IPS DF 19.7 (cell line): ENCODE measurements around the gene PPP1R9A.

Experiments
- DNase-seq: peaks from one replicate; pipeline ENCODE4 v3.0.0-alpha.2; 2013; ENCODE audit warnings: low read depth, low spot score

Gene PPP1R9A

DNA sequence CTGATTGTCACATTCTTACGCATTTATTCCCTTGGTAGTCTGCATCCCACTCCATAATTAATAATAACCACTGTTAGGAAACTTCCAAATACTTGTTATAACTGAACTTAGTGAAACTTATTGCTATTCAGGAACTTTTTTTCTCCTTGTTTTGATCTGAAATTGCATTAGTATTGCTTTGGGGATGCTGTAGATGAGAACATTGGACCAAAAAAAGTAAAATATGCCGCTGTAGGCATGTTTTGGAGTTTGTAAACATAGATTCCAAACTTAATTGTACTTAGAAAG is 1.7 kb downstream of the PPP1R9A start:
- no peak for DNase-seq

DNA sequence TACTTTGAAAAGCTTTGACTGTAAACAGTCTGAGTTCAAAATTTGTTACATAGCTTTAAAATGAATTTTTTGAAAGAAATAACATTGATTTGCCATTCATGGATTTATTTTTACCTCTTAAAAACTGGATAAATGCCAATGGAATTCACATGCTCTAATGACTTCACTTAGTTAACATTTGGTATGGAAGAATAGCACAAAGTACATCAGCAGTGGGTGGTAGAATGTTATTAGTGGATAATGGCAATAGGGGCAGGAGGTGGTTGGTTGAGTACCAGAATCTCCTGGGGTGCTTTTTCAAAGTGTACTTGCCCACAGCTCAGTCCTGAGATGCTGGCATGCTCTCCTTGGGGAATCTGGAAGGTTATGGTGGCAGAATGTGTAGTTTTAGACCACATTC is 4.7 kb downstream of the PPP1R9A start:
- DNase-seq = no peak

DNA sequence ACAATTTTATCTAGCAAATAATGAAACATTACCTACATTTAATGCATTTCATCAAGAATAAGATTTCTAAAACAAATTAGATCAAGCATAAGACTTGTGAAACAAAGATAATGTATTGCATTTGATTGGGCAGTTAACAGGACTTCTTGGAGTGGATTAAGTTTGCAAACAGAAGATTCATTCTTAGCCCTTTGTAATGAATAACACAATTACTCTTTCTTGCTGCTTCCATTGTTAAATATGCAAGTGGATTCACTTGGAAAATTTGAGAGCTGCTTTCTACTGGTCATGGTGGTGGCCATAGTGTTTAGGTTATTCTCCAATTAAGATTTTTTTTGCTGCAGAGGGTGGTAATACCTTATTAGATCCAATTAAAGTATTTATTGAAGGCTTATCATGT is 6.0 kb downstream of the PPP1R9A start:
- no peak for DNase-seq

GRCh38 chr7:94921911-94922310 is 14.5 kb downstream of the PPP1R9A start:
- no peak for DNase-seq

- no peak for DNase-seq
These were observed 15.1 kb downstream of the PPP1R9A start for GRCh38 chr7:94922457-94922856.

DNA sequence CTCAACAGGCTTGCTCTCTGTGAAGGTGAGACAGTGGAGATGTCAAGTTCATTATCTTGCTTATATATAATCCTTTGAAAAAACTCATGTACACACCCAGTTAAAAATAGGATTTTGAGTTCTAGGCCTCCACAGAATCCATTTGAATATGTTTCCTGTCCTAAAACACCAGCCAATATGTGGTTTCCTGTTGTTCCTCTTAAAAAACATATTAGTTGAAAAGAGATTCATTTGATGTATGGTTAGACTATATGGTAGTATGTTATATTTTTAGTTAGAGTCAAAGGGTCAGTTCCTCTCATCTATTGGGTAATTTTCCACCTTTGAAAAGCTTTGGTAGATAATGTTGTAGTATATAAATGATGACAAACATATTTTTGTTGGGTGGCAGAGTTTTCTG is 16.0 kb downstream of the PPP1R9A start:
- no peak for DNase-seq

DNA sequence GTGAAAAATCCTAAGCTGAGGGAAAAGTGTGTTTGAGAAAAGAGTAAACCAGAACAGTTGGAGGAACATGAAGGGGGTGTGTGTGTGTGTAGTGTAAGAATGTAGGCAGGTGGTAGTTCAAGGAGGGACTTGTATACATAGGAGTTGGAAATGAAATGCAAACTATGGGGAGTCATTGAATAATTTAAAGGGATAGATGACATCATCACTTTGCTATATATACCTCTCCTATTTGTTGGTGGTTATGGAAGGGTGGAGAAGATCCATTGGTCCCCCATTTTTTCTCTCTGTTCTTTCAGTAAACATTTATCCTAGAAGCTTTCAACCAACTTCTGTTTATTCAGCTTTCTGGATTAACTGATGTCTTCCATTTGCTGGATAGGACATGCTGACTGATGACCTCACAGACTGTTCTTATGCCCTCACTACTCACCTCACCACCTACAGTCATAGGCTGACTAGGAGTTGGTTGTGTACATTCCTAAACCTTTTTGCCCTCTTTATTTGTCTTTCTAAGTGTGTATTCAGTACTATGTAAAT is 20.8 kb downstream of the PPP1R9A start:
- DNase-seq = no peak

GRCh38 chr7:94933256-94933990 is 26.0 kb downstream of the PPP1R9A start:
- DNase-seq = no peak

- no peak for DNase-seq
These were observed 32.0 kb downstream of the PPP1R9A start for GRCh38 chr7:94939395-94939794.

- no peak for DNase-seq
These were observed 32.8 kb downstream of the PPP1R9A start for GRCh38 chr7:94940241-94940640.

GRCh38 chr7:94941844-94942632 is 34.6 kb downstream of the PPP1R9A start:
- no peak for DNase-seq

DNA sequence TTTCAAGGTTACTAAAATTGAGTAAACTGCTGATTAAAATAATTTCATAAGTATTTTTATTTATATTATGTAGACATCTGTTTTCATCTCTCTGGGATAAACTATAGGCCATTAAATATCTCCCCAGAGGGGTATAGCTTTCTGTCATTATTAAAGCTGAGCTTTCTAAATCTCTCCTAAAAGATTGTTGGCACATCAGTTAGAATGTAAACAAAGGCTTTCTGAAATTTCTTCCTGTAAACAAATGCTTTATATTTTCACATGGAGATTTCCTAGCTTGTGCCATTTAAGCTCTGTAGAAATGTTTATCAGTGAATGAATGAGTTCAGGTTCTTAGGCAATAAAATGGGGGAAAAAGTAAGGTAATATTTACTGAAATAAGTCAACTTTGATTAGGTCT is 35.7 kb downstream of the PPP1R9A start:
- no peak for DNase-seq

GRCh38 chr7:94949532-94949931 is 42.1 kb downstream of the PPP1R9A start:
- no peak for DNase-seq

- DNase-seq = no peak
These were observed 48.4 kb downstream of the PPP1R9A start for GRCh38 chr7:94955807-94956206.

- DNase-seq = no peak
These were observed 49.7 kb downstream of the PPP1R9A start for GRCh38 chr7:94957061-94957460.

DNA sequence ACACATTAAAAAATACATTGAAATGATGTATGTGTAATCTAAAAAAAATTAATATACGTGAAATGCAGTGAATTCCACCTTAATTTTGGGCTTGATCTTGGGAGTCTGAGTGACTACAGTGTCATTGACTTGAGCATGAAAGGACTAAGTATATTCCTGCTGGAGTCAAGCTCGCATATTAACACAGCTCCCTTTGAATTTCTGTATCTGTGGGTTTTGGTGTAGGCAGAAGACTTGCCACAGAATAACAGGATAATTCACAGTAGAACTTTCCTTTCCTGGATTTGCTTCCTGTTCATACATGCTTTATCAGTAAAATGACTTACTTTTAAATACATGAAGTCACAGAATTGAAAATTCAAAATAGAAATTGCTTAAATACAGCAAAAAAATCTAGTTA is 55.3 kb downstream of the PPP1R9A start:
- DNase-seq = no peak

DNA sequence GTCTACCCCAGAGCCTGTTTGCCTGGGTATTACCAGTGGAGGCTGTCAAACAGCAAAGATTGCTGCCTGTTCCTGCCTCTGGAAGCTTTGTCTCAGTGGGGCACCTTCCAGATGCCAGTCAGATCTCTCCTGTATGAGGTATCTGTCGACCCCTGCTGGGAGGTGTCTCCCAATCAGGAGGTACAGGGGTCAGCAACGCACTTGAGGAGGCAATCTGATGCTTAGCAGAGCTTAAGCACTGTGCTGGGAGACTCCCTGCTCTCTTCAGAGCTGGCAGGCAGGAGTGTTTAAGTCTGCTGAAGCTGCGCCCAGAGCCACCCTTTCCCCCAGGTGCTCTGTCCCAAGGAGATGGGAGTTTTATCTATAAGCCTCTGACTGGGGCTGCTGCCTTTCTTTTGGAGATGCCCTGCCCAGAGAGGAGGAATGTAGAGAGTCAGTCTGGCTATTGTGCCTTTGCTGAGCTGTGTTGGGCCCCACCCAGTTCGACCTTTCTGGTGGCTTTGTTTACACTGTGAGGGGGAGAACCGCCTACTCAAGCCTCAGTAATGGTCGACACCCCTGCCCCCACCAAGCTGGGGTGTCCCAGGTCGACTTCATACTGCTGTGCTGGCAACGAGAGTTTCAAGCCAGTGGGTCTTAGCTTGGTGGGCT is 62.2 kb downstream of the PPP1R9A start:
- peak; percentile 9 for DNase-seq

DNA sequence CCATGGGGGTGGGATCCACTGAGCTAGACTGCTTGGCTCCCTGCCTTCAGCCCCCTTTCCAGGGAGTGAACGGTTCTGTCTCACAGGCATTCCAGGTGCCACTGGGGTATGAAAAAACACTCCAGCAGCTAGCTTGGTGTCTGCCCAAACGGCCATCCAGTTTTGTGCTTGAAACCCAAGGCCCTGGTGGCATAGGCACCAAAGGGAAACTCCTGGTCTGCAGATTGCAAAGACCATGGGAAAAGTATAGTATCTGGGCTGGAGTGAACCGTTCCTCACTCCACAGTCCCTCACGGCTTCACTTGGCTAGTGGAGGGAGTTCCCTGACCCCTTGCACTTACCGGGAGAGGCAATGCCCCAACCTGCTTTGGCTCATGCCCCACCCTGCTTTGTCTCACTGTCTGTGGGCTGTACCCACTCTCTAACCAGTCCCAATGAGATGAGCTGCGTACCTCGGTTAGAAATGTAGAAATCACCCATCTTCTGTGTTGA is 62.7 kb downstream of the PPP1R9A start:
- DNase-seq = no peak

DNA sequence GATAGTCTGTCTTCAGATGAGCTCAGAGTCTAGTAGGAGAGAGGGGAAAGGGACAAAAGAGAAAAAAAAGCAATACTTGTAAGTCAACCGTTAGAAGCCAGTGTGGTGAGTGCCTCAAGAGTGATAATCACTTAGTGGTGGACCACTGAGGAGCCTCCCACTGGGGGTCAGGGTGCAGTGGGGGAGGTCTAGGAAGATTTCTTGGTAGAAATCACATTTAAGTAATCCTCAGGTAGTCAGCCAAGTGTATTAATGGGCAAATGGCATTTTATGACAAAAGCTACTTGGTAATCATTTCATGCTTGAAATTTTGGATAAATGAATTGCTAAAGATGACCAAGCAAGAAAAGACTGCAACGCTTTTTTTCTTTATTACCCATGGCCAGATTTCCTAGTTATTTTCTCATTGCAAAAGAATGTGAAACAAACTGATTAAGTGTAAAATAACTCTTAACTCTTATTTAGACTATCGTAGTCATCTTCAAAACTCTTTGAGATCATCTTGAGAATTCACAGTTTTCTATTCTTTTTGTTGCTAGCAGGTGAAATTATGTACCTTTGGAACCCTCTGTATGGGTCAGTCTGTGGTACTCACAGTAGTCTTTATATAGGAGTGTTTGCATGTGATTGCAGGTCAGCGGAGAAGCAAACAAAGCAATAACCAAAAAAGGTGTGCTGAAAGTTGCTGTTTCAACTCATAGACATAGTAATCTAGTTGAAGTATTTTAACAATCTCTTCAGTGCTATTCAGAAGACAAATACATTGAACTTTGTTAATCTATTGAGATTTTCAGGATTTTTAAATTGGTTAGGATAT is 63.9 kb downstream of the PPP1R9A start:
- no peak for DNase-seq

- DNase-seq = no peak
These were observed 64.9 kb downstream of the PPP1R9A start for GRCh38 chr7:94972296-94972695.

GRCh38 chr7:94973844-94974243 is 66.5 kb downstream of the PPP1R9A start:
- no peak for DNase-seq

- DNase-seq = no peak
These were observed 67.0 kb downstream of the PPP1R9A start for GRCh38 chr7:94974423-94974822.
